Pancreas (tissue), 10 donors: ENCODE measurements around the gene HIVEP3. TPM values are rescaled to one million over a fixed set of nuclear protein-coding genes. Genes with fewer than 3 reads are reported as not detected.
"Not testable (repeated sequence)": the region's sequence is repeated elsewhere in the genome, so short reads cannot be mapped to it uniquely, and the experiment has no call there.

Source experiments
- ATAC-seq, 4 donors: fragments of 200-7000 bp; cut with Tn5 transposase; one replicate each; pipeline versions ENCODE4 v1.8.0 to v1.9.1; 2020; ENCODE audit warnings: mild to moderate bottlenecking in 4 of 4, moderate library complexity in 4 of 4
- DNase-seq, 6 donors: peaks; one replicate each; pipeline ENCODE4 v3.0.0-alpha.2; 2020
- FAIRE-seq: peaks from 2 replicates; lab custom pipeline; 2012; peaks lifted over from hg19 to GRCh38; lab: Jason Lieb, UNC
- H3K27ac ChIP-seq, 4 donors: fragments of 200-600 bp; sonication (generic); 1 replicate in 3 of 4; 2 replicates in 1 of 4; pipeline versions ENCODE4 v1.5.0 to v1.8.0; 2020
- H3K27me3 ChIP-seq, 4 donors: fragments of 200-600 bp; one replicate each; pipeline ENCODE4 v1.8.0; 2021
- H3K36me3 ChIP-seq, 3 donors: fragments of 200-600 bp; sonication (generic) in 1 of 3; one replicate each; pipeline versions ENCODE4 v1.5.0 to v1.8.0; 2020 to 2021
- H3K4me1 ChIP-seq, 3 donors: fragments of 200-600 bp; one replicate each; pipeline ENCODE4 v1.8.0; 2021
- H3K4me3 ChIP-seq, 4 donors: fragments of 200-600 bp; sonication (generic) in 2 of 4; one replicate each; pipeline versions ENCODE4 v1.5.0 to v1.8.0; 2020 to 2021
- H3K9me3 ChIP-seq, 4 donors: fragments of 200-600 bp; one replicate each; pipeline ENCODE4 v1.8.0; 2021
- WGBS, 2 donors: extraction: QIAGEN DNeasy Blood & Tissue Kit; methylation state at CpG; one replicate each; pipeline ENCODE4 v1.1.7; 2013; 5-methylcytosine and 5-hydroxymethylcytosine counted together
- intact Hi-C, 3 donors: fragments of 100-400 bp; cut with DNase I; formaldehyde crosslinking; loops; one replicate each; pipeline versions ENCODE4 v1.11.1 to v1.14.2; 2022
- polyA plus RNA-seq, 2 donors: library from polyadenylated mRNA; stranded (reverse); fragments of 200-250 nt; gene quantifications; one replicate each; pipeline ENCODE4 v1.2.3, GENCODE V29; 2013
- total RNA-seq, 6 donors: library from RNA; stranded (reverse); fragmentation: NEBNext Ultra II Directional in 4 of 6; extraction: Animal tissue kit (Norgen Biotek cat#: 25700) in 4 of 6; gene quantifications; one replicate each; pipeline versions ENCODE4 v1.2.1 to v1.2.4, GENCODE V29; 2021 to 2023
- TF ChIP-seq, protein P1 (sequence below), 4 donors: fragments of 200-600 bp; sonication (generic) in 3 of 4; IDR thresholded peaks; one replicate each; pipeline versions ENCODE4 v1.5.0 to v1.8.0; 2021; ENCODE audit warnings: antibody characterized with exemption in 4 of 4
- donor health status: healthy with polysubstance abuse.
- donor health status: DM: no; HTN: no; CAD: no; lungs with moderate emphysema.
- donor health status: DM: no; HTN: no; CAD: no.
- donor health status: control.
- donor health status: control.
- donor health status: Bipolar disorder and iron deficiency.
- donor health status: DM: yes; HTN: yes; CAD: no.
- donor health status: DM: no; HTN: no; CAD: no.
- donor health status: DM: no; HTN: no; CAD: no.
- donor health status: DM: yes; HTN: yes; CAD: no.

The HIVEP3 gene
- total and polyA plus RNA-seq, 8 donors, result 2.7 to 5.0 (median 3.1) TPM

GRCh38 chr1:41925712-41926111, 7.0 kb upstream of the HIVEP3 start:
- H3K4me3 ChIP-seq, result no peak overlapping the region
- H3K27ac ChIP-seq, result no peak overlapping the region
- FAIRE-seq, result no peak
- no peaks in the 10 kb centered on the region for H3K4me1 ChIP-seq
- no peaks in the 10 kb centered on the region for H3K27me3 ChIP-seq
- intact Hi-C loops, result no loop called here
- no peak for DNase-seq
- TF ChIP-seq, protein P1, sequence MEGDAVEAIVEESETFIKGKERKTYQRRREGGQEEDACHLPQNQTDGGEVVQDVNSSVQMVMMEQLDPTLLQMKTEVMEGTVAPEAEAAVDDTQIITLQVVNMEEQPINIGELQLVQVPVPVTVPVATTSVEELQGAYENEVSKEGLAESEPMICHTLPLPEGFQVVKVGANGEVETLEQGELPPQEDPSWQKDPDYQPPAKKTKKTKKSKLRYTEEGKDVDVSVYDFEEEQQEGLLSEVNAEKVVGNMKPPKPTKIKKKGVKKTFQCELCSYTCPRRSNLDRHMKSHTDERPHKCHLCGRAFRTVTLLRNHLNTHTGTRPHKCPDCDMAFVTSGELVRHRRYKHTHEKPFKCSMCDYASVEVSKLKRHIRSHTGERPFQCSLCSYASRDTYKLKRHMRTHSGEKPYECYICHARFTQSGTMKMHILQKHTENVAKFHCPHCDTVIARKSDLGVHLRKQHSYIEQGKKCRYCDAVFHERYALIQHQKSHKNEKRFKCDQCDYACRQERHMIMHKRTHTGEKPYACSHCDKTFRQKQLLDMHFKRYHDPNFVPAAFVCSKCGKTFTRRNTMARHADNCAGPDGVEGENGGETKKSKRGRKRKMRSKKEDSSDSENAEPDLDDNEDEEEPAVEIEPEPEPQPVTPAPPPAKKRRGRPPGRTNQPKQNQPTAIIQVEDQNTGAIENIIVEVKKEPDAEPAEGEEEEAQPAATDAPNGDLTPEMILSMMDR (IDR thresholded peaks at IDR 0.05), result no peak
- H3K36me3 ChIP-seq, result no peaks in the 10 kb centered on the region
- no peaks in the 10 kb centered on the region for H3K9me3 ChIP-seq
- ATAC-seq, result peak in 1 of 4 donors; percentile 63
- WGBS, 2 donors, result 67 to 77% methylated on average over 1 of the region's 1 CpG

DNA sequence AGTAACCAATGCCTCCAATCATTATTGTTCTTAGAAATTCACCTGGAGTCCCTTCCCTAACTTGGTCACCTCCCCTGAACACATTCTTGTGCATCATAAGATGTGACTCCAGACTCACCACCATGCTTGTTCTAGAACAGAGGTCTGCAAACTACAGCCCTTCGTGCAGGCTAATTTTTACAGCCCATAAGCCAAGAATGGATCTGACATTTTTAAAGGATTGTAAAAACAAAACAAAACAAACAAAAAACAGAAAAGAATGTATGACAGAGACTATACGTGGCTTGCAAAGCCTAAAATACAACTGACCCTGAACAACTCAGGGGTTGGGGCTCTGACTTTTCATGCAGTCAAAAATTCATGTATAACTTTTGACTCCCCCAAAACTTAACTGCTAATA, 6.2 kb upstream of the HIVEP3 start:
- ATAC-seq (no peak), FAIRE-seq (no peak), DNase-seq (no peak)
- H3K36me3 ChIP-seq, result no peaks in the 10 kb centered on the region
- H3K9me3 ChIP-seq, result no peaks in the 10 kb centered on the region
- TF ChIP-seq, protein P1 (IDR thresholded peaks at IDR 0.05), result no peak
- 69 to 75% methylated on average over 2 of the region's 2 CpGs for WGBS, 2 donors
- H3K4me3 ChIP-seq, result no peak overlapping the region
- intact Hi-C loops, result no loop called here
- H3K4me1 ChIP-seq, result no peaks in the 10 kb centered on the region
- H3K27me3 ChIP-seq, result no peaks in the 10 kb centered on the region
- H3K27ac ChIP-seq, result no peak overlapping the region

- intact Hi-C loops, H3K27me3 ChIP-seq, H3K4me3 ChIP-seq, DNase-seq, FAIRE-seq, H3K36me3 ChIP-seq, H3K9me3 ChIP-seq, H3K27ac ChIP-seq, ATAC-seq: not testable (repeated sequence)
- H3K4me1 ChIP-seq, result peaks cover 0 to 11% (median 0%) of the 10 kb centered on the region in 3 donors
- WGBS, 2 donors, result 94% methylated on average over 2 of the region's 2 CpGs
Measured at GRCh38 chr1:41921271-41921670, 2.5 kb upstream of the HIVEP3 start.

DNA sequence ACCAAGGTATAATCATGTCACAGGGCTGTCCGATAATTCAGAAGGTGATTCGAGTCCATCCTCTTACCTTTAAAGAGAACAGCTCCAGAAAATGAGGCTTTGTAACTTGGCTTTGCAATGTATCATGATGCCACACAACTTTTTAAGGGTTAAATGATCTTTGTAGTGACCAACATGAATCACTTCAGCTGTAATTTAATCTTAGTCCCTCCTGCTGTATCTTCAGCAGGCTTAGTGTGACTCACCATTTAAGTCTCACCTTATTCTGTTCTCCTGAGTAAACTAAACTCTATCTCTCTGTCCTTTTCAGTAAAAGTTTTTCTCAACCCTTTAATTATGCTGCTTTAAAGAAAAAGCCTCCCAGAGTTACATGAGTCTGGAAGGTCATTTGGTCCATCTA, 1.9 kb upstream of the HIVEP3 start:
- no peak for DNase-seq
- intact Hi-C loops, result no loop called here
- TF ChIP-seq, protein P1 (IDR thresholded peaks at IDR 0.05), result no peak
- Histone ChIP-seq H3K4me1 (peaks cover 0 to 12% (median 0%) of the 10 kb centered on the region in 3 donors), H3K4me3 (no peak overlapping the region), H3K27ac (no peak overlapping the region), H3K27me3 (no peaks in the 10 kb centered on the region), H3K9me3 (no peaks in the 10 kb centered on the region), H3K36me3 (no peaks in the 10 kb centered on the region)
- no peak for ATAC-seq
- no peak for FAIRE-seq
- 82 to 84% methylated on average over 2 of the region's 2 CpGs for WGBS, 2 donors

GRCh38 chr1:41919764-41920397, 1.2 kb upstream of the HIVEP3 start:
- H3K27me3 ChIP-seq, result no peaks in the 10 kb centered on the region
- peak; percentile 20 to 65 (median 54) for ATAC-seq
- TF ChIP-seq, protein P1 (IDR thresholded peaks at IDR 0.05), result no peak
- intact Hi-C loops, result no loop called here
- DNase-seq, result peak in 2 of 6 donors; percentile 25 to 75
- no peaks in the 10 kb centered on the region for H3K36me3 ChIP-seq
- H3K4me3 ChIP-seq, result no peak overlapping the region
- 58 to 72% methylated on average over 18 of the region's 18 CpGs for WGBS, 2 donors
- no peaks in the 10 kb centered on the region for H3K9me3 ChIP-seq
- no peak overlapping the region for H3K27ac ChIP-seq
- no peak for FAIRE-seq
- peaks cover 0 to 12% (median 0%) of the 10 kb centered on the region in 3 donors for H3K4me1 ChIP-seq
